GM08714 (cell line): ENCODE measurements around the gene OR6V1.

Experiments
- H3K4me3 ChIP-seq: fragments of 200-500 bp; sonication (Bioruptor generic); 2 replicates; pipeline ENCODE4 v1.5.1; 2014; ENCODE audit warnings: mild to moderate bottlenecking, low read length, inconsistent platforms
- ZNF274 ChIP-seq: IDR thresholded peaks from 2 replicates; pipeline ENCODE4 v1.6.1; 2012; ENCODE audit warnings: mild to moderate bottlenecking, low read depth, low read length

The OR6V1 gene

DNA sequence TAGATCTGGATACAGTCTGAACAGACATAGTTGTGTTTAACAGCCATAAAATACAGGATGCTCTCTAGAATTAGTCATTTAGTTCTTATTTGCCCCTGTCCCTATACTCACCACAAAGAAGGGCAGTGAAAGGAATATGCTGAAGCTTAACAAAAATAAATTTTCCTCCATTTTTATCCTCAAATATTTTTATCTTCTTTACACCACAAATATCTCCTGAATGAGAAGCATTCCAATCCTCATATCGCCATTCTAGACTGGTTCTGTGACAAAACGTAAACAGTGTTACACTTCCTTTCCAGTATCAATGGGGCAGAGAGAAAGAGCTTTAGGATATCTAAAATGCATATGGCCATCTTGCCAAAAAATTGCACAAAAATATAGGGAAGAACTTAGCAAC, 26.8 kb upstream of the OR6V1 start:
- H3K4me3 ChIP-seq, result no peak overlapping the region
- TF ChIP-seq ZNF274, result no peak

- no peak within 1 kb of the TSS for H3K4me3 ChIP-seq
- no peak for TF ChIP-seq ZNF274
Observed at GRCh38 chr7:143027032-143027431, 25.1 kb upstream of the OR6V1 start, which contains the start of gene OR9A2. OR9A2 (minus strand) TSS chr7:143027132; CDS start chr7:143027132, 0 bp downstream.

- TF ChIP-seq ZNF274, result no peak
- H3K4me3 ChIP-seq, result no peak overlapping the region
Observed at GRCh38 chr7:143027683-143028082, 24.5 kb upstream of the OR6V1 start.

GRCh38 chr7:143038635-143039034, 13.5 kb upstream of the OR6V1 start:
- H3K4me3 ChIP-seq, result no peak overlapping the region
- TF ChIP-seq ZNF274, result no peak

GRCh38 chr7:143040209-143040715, 11.9 kb upstream of the OR6V1 start:
- H3K4me3 ChIP-seq, result no peak overlapping the region
- TF ChIP-seq ZNF274, result no peak

DNA sequence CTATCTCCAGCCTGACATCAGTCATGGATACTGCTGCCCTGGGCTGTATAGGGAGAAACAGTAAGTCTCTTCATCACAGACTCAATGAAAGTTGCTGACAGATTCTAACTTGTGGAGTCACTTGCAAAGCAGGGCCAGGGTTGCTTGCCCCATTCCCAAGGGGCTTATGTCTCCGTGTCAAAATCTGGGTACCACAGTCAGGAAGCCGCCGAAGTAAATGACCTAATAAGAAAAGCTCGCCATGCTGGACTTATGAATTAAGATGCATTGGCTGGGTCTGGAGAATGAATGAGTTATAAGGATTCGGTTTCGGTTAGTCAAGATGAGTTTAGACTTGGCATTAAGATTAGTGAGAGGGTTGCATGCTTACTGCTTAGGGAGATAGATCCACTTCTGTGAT, 10.8 kb upstream of the OR6V1 start:
- TF ChIP-seq ZNF274, result no peak
- no peak overlapping the region for H3K4me3 ChIP-seq

DNA sequence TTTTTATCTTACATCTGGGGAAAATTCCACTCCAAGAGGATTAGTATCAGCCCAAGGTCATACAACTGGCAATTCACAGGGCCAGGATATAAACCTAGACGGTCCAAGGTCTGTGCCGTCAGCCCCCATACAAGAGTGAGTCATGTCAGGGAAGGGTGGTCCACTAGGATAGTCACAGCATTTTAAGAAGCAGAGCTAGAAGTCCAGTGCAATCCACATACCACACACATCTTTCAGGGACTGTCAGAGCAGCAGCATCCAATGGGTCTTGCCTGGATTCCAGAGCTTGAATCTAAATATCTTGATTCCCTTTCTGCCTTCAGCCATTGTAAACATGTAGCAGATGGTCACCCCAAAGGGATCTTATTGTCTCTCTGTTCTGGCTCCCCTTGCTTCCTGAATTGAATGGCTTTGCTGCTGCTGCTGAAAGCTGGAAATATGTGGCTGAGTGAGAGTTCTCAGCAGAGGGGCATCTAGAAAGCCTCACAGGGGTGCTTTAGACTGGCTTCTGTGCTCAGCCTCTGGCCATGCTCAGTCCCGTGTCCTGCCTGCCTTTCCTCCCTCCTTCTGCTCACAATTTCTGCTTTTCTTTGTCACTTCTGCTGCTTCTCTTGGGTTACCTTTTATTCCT, 9.9 kb upstream of the OR6V1 start:
- no peak for TF ChIP-seq ZNF274
- no peak overlapping the region for H3K4me3 ChIP-seq

- H3K4me3 ChIP-seq, result no peak overlapping the region
- no peak for TF ChIP-seq ZNF274
Observed at GRCh38 chr7:143042790-143043271, 9.3 kb upstream of the OR6V1 start.

GRCh38 chr7:143043391-143043790, 8.8 kb upstream of the OR6V1 start:
- no peak for TF ChIP-seq ZNF274
- no peak overlapping the region for H3K4me3 ChIP-seq

- no peak for TF ChIP-seq ZNF274
- H3K4me3 ChIP-seq, result no peak overlapping the region
Observed at GRCh38 chr7:143046426-143046851, 5.7 kb upstream of the OR6V1 start.

DNA sequence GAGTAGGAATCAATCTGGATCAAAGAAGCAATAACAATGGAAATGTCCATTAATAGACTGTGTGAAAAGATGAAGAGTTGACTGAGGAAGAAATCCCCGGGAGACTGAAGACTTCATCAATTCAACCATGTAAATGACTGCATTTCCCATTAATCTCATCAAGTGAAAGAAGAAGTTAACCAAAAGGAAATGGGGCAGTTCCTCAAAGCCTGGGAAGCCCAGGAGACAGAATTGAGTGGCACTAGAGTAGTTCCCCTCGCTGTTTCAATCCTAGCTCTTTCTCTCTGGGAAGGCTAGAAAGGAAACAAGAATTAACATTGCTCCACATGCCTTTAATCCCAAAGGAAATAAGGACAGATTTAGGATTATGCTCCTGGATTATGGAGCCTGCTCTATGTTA, 4.8 kb upstream of the OR6V1 start:
- H3K4me3 ChIP-seq, result no peak overlapping the region
- no peak for TF ChIP-seq ZNF274

- no peak overlapping the region for H3K4me3 ChIP-seq
- TF ChIP-seq ZNF274, result no peak
Observed at GRCh38 chr7:143048827-143049226, 3.3 kb upstream of the OR6V1 start.

DNA sequence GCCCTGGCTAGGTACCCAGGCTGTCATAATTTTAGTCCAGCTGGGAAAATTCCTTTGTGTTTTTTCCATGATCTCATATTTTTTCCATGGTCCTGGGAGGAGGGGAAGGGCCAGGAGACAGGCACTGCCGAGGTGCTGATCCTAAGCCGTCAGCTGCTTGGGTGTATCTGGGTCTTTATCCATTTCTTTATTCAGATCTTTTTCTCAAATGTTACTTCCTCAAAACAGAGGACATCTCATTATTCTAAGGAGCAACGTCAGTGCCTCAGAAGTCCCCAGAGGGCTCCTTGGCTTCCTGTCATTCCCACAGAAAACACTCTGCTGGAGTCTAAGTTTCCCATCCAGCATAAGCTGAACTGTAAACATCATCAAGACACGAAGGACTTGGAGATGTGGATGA, 2.8 kb upstream of the OR6V1 start:
- no peak for TF ChIP-seq ZNF274
- no peak overlapping the region for H3K4me3 ChIP-seq

GRCh38 chr7:143050931-143051330, 1.2 kb upstream of the OR6V1 start:
- no peak for TF ChIP-seq ZNF274

GRCh38 chr7:143054621-143055020, 2.5 kb downstream of the OR6V1 start:
- TF ChIP-seq ZNF274, result no peak
- H3K4me3 ChIP-seq, result no peak overlapping the region

More at GRCh38 chr7:143050931-143051330, 1.2 kb upstream of the OR6V1 start:
- H3K4me3 ChIP-seq, result no peak overlapping the region

DNA sequence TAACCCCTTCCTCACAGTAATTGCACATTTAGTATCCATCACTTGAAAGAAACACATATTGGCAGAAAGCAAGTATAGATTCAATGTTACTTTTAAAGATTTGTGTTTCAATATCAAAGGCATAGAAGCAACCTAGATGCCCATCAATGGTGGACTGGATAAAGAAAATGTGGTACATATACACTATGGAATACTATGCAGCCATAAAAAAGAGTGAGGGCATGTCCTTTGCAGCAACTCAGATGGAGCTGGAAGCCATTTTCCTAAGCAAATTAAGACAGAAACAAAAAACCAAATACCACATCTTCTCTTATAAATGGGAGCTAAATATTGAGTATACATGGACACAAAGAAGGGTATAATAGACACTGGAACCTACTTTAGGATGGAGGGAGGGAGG, 3.6 kb downstream of the OR6V1 start:
- no peak overlapping the region for H3K4me3 ChIP-seq
- TF ChIP-seq ZNF274, result no peak
